GM21825 (cell line): ENCODE measurements around the gene CFAP126.
A peak's percentile ranks its signal among the peaks of the same experiment; 100 is the strongest.
"Not testable (repeated sequence)": the region's sequence is repeated elsewhere in the genome, so short reads cannot be mapped to it uniquely, and the experiment has no call there.

Experiments used
- ATAC-seq: cut with Tn5 transposase; IDR thresholded peaks from one replicate; pipeline ENCODE4 v1.9.1; 2021; ENCODE audit warnings: mild to moderate bottlenecking, moderate library complexity; ENCODE audit not compliant: unreplicated experiment

The CFAP126 gene, protein sequence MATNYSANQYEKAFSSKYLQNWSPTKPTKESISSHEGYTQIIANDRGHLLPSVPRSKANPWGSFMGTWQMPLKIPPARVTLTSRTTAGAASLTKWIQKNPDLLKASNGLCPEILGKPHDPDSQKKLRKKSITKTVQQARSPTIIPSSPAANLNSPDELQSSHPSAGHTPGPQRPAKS

DNA sequence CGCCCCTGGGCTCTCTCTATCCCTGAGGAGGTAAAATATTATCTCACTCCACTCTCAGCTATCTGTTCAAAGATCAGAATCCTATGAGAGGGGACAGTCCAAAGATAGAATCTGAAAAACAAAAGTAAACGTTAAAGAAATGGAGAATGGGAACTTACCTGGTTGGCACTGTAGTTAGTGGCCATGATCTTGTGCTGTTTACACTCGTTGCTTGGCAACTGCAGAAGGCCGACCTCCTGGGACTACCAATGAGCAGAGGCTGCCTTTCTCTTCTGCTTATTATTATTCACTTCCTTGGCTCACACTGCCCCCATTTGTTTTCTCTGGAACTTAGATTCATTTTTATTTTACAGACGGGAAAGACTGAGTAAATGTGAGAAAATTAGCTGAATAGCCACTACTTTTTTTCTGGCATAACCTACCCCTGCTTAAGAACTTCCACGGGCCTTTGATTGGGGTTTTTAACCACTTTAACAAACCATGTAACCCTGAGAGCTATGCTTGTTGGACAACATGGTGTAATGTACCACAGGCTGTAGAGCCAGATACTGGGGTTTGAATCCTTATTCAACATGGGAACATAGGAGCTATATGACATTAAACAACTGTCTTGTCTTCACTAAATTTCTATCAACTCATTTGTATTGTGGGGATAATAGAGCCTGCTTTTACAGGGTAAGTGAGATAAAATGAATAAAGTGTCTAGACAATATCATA lies at the start of gene CFAP126:
Gene CFAP126, minus strand, starts transcription at position 193 of the 717 bp plus-strand sequence. Its CDS starts 8 bp downstream, at position 185.
- ATAC-seq = peak; percentile 89

DNA sequence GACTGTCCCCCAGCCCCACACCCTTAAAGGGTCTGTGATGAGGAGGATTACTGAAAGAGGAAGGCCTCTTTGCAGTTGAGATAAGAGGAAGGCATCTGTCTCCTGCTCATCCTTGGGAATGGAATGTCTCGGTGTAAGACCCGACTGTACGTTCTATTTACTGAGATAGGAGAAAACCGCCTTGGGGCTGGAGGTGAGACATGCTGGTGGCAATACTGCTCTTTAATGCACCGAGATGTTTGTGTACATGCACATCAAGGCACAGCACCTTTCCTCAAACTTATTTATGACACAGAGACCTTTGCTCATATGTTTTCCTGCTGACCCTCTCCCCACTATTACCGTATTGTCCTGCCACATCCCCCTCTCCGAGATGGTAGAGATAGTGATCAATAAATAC lies 45.4 kb upstream of the CFAP126 start:
- ATAC-seq = not testable (repeated sequence)

DNA sequence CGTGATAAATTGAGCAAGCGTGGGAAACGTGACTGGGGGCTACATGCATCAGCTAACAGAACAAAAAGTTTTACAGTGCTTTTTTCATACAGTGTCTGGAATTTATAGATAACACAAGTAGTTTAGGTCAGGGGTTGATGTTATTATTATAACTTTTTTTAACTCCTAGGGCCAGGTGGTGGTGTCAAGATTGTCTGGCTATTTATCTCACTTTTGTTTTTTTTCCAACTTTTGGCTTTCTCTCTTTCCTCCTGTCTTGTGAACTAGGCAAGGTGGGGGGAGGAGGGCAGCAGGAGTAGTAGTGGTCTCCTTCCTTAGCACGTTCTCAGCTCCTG lies 42.9 kb upstream of the CFAP126 start:
- not testable (repeated sequence) for ATAC-seq

DNA sequence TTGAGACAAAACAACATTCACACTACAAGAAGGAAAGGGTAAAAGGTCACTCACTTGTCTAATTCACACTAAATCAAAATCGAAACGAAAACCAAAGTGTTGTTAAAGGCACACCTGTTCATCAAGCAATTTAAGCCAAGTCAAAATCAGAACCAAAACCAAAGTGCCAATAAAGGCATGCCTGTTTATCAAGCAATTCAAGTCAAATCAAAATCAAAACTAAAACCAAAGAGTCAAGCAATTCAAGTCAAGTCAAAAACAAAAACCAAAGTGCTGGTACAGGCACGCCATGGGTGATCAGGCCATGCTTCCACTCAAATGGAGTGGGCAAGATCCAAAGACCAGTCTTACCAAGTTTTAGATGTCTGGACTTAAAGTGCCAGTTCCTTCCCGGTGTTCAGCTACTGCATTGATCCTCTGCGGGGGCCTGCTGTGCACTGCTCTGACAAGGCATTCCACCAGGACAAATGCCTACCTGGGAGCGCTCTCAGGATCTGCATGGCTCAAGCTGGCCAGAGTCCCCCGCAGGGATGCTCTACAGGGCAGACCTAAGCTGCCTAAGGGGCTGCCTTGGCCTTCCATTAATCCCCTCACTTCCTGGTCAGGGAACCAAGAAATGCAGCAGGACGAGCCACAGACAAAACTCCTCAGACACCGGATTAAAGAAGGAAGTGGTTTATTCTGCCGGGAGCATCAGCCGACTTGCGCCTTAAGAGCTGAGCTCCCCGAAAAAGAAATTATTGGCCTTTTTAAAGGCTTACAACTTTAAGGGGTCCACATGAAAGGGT lies 42.4 kb upstream of the CFAP126 start:
- not testable (repeated sequence) for ATAC-seq

DNA sequence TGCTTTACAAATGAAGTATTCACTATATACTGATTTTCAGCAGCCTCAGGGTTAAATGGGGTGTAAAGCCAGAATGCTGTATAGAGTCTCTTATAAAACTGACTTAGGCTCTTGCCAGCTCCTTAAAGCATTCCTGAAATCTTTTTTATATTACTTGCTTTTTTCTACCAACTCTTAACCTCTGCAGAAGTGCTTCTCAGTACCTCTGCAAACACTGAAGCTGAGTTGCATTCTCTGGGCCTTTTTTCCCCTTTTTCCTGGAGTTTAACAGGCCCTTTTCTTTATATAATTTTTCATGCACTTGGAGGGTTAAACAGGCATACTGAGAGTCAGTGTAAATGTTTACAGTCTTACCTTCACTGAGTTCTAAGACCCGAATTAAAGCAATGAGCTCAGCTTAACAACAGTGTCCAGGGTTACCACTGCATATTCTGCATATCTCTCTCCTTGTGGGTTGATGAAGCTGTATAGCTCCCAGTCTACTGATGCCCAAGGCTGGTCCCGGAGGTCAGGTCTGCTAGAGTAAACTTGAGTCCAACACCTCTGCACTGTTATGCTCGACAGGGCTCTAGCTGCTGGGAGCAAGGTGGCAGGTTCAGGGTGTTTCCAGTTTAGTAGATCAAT lies 40.9 kb upstream of the CFAP126 start:
- no peak for ATAC-seq

DNA sequence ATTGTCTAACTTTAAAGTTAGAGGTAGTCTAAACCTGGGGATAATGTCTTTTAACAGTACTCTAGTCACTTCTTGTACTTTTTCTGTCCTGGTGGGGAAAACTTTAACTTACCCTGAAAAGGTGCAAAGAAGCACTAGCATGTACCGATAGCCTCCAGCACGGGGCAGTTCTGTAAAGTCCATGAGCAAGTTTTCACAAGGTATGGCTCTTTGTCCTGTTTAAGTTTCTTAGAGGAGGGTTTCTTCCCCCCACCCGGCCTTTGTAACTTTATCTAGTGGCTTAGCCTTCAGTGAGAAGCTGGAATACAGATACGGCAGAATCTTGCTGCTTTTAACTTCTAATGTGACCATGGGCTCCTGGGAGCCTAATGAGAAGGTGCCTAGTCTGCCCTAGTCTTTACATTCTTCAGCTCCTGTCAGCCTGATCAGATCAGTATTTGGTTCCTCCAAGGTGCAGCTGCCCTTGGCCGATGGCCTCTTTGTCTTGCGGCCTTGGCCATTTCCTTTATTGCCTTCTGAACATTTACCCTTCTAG lies 39.8 kb upstream of the CFAP126 start:
- ATAC-seq = no peak

DNA sequence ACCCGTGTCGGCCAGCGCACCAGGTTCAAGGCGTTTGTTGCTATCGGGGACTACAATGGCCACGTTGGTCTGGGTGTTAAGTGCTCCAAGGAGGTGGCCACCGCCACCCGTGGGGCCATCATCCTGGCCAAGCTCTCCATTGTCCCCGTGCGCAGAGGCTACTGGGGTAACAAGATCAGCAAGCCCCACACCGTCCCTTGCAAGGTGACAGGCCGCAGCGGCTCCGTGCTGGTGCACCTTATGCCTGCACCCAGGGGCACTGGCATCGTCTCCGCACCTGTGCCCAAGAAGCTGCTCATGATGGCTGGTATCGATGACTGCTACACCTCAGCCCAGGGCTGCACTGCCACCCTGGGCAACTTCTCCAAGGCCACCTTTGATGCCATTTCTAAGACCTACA lies 38.9 kb upstream of the CFAP126 start:
- ATAC-seq = not testable (repeated sequence)

DNA sequence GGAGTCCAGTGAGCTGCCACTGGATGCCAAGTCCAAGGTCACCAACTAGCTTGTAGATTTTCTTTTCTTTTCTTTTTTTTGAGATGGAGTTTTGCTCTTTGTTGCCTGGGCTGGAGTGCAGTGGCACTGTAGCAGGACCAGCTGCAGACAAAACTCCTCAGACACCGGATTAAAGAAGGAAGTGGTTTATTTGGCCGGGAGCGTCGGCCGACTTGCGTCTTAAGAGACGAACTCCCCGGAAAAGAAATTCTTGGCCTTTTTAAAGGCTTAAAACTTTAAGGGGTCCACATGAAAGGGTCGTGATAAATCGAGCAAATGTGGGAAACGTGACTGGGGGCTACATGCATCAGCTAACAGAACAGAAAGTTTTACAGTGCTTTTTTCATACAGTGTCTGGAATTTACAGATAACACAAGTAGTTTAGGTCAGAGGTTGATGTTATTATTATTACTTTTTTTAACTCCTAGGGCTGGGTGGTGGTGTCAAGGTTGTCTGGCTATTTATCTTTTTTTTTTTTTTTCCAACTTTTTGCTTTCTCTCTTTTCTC lies 36.4 kb upstream of the CFAP126 start:
- no peak for ATAC-seq

DNA sequence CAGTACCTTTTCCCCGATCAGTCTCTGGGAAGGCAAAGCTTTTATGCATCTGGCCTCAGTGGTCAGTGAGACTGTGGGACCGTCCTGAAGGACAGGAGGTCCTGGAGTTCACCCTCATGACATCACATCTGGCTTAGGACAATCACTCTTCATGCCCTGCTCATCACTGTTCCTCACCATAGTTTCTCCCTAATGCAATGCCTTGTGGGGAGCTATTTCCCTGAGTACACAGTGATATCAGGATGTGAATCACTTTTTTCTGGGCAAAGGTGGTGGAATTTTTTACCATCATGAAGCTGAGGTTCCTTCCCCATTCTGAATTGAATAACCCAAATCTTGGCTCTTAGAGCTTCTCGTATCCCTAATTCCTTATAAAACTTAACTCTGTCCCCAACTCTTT lies 34.8 kb upstream of the CFAP126 start:
- no peak for ATAC-seq

DNA sequence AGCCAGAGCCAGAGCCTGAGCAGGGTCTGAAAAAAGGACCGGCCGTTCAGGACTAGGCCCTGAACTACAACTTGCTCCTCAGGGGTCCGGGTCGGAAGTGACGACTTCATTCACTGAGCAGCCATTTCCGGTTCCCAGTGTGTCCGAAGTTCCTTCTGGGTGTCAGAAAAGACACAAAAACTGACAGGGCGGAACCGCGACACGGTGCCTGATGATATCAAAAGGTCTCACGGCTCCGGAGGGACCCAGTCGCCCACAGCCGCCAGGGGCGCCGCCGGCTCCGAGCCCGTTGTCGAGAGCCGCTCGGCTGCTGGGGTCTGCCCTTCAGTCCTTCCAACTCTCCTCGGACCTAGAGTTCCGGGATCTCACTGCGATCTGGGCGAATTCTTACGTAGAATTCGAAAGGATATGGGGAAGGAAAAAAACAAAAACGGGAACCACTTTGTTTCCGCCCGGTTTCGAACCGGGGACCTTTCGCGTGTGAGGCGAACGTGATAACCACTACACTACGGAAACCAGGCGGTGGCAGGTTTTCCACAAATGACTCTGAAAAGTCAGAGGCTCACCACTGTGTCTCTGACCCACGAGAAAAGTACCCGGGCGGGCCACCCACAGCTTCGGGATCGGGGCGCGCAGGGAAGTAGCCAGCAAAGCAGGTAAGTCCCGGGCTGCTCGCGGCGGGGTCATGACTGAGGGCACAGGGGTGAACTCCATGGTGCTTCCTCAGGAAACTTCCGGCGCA lies 31.8 kb upstream of the CFAP126 start:
- ATAC-seq = peak; percentile 70

DNA sequence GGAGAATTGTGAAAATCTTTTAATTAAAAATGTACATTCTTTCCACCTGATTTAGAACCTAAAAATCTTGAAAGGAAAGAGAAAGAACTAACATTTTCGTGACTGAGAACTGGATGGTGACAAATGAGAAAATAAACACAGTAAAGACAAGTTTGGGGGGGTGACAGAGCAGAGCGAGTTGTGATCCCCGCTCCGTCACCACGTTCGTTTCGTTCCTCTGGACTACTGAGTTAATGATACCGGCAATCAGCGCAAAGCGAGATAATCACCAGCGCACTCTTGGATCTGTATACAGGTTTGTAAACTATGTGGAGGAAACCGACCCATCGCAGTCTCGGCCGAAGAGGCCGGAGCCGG lies 31.2 kb upstream of the CFAP126 start:
- no peak for ATAC-seq

DNA sequence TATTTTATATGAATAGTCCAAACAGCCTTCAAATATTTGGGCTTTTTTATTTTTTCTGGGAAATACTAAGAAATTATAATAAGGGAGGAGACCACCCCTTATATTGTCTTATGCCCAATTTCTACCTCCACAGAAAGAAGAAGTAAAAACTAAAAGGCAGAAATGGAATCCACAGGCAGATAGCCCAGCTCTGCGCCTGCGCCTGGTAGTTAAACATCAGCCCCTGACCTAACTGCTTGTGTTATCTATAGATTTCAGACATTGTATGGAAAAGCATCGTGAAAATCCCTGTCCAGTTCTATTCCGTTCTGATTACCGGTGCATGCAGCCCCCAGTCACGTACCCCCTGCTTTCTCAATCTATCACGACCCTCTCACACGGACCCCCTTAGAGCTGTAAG lies 29.4 kb upstream of the CFAP126 start:
- not testable (repeated sequence) for ATAC-seq

DNA sequence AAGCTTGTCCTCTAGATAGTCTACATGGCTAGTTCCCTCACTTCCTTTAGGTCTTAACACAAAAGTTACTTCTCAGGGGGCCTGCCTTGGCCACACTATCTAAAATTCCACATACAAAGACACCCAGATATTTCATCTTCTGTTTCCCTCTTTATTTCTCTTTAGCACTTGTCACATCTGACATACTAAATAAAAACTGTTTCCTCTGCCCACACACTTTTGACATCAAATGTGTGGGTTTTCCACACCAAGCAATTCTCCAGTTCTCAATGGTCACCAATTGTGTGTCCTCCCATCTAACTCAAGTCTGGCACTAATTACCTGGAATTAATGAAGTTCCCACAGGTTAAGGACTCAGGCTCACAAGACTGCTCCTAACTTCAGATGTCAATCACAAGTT lies 25.5 kb upstream of the CFAP126 start:
- no peak for ATAC-seq

DNA sequence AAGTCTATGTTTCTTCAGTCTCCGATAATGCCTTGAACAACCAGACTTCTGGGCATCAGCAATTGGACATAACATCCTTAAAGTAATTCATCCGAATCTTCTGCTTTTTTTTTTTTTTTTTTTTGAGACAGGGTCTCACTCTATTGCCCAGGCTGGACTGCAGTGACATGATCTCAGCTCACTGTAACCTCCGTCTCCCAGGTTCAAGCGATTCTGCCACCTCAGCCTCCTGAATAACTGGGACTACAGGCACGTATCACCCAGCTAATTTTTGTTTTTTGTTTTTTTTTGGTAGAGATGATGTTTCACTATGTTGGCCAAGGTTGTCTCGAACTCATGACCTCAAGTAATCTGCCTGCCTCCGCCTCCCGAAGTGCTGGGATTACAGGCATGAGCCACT lies 23.9 kb upstream of the CFAP126 start:
- no peak for ATAC-seq

DNA sequence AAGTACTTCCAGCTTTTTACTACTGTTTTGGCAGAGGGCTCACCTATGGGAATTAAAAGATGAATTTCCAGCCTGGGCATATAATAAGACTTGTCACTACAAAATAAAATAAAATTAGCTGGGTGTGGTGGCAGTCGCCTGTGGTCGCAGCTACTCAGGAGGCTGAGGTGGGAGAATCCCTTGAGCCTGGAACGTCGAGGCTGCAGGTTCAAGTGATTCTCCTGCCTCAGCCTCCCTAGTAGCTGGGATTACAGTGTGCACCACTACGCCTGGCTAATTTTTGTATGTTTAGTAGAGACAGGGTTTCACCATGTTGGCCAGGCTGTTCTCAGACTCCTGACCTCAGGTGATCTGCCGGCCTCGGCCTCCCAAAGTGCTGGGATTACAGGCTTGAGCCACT lies 23.5 kb upstream of the CFAP126 start:
- ATAC-seq = not testable (repeated sequence)

DNA sequence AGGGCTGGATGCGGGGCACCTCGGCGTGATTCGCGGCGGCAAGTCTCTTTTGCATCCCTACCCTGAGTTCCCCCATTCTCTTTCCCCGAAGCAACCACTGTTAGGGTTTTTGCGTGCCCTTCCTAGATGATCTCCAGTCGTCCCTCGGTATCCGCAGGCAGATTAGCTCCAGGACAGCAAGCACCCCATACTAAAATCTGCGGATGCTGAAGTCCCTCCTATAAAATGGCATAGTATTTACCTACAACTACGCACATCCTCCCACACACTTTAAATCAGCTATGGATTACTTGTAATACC lies 22.8 kb upstream of the CFAP126 start:
- no peak for ATAC-seq

DNA sequence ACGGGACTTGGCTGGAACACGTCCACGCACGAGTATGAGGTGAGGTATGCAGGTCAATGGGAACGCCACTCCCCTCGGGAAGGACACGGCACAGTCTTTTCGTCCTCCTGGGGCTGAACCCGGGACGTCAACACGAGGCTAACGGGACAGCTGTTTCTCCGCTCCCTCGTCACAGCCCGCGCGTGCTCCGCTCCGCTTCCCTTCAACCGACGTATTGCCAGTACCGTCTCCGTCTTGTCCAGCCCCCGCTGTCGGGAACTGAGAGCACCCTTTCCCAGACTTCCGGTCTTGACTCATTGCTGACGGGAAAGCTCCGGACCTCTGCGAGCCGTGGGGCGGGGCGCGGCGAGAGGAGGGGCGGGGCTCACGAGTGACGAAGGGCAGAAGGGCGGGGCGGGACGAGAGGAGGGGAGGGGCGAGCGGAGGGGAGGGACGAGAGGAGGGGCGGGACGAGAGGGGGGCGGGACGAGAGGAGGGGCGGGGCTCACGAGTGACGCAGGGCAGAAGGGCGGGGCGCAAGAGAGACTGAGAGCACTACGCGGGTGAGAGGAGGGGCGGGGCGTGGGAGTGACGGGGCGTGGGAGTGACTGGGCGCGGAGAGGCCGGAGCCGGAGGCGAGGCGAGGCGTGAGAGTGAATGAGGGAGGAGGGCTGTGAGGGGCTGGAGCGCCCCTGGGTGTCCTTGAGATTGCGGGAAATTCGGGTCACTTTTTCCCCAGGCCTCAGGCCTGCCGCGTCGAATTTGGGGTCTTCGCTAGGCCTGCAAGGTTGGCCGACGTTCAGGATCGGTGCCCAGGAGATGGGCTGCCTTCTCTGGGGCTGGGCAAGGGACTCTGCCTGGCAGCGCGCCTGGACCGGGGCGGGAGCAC lies 22.2 kb upstream of the CFAP126 start:
- ATAC-seq = peak; percentile 72

DNA sequence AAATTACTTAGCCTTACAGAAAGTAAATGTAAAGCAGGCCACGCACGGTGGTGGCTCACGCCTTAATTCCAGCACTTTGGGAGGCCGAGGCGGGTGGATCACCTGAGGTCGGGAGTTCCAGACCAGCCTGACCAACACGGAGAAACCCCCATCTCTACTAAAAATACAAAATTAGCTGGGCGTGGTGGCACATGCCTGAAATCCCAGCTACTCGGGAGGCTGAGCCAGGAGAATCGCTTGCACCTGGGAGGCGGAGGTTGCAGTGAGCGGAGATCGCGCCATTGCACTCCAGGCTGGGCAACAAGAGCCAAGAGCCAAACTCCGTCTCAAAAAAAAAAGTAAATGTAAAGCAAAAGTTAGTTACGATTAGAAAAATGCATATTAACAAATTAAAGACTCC lies 21.5 kb upstream of the CFAP126 start:
- ATAC-seq = not testable (repeated sequence)

DNA sequence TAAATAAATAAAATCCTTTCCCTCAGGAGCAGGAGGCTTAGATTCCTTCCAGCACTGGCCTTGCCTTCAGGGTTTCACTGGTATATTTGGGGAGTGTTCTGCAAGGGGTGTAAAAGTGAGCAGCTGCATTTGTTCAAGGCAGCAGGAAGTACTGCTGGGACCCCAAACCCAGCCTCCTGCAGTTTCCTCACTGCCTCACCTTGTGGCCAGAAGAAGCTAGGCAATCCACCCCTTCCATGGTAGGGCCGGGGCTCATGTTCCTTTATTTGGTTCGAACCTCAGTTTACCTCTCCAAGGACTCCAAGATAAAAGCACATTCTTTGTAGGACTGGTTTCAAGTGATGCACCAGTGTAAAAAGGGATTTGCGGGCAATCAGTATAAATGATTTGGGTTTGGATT lies 21.0 kb upstream of the CFAP126 start:
- ATAC-seq = no peak
